Measurements from ENCODE around the gene FRMD4B.

DNA sequence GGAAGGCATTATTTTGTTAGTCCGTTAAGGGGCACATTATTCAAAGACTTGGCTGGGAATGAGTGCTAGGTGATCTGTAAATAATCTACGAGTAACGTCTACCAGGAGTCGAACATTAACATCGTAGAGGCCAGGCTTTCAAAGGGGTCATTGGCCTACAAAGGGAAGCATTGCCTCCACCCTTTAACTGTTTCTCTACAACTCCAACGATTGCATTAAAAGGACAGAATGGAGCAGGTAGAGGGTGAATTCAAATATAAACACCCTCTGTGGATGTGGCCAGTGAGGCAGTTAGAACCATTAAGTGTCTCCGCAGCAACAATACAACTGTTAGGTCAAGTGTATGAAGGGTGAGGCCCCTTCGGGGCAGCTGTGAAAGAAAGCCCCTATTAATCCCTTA, 137.5 kb downstream of the FRMD4B start:
- TF ChIP-seq, protein P1, sequence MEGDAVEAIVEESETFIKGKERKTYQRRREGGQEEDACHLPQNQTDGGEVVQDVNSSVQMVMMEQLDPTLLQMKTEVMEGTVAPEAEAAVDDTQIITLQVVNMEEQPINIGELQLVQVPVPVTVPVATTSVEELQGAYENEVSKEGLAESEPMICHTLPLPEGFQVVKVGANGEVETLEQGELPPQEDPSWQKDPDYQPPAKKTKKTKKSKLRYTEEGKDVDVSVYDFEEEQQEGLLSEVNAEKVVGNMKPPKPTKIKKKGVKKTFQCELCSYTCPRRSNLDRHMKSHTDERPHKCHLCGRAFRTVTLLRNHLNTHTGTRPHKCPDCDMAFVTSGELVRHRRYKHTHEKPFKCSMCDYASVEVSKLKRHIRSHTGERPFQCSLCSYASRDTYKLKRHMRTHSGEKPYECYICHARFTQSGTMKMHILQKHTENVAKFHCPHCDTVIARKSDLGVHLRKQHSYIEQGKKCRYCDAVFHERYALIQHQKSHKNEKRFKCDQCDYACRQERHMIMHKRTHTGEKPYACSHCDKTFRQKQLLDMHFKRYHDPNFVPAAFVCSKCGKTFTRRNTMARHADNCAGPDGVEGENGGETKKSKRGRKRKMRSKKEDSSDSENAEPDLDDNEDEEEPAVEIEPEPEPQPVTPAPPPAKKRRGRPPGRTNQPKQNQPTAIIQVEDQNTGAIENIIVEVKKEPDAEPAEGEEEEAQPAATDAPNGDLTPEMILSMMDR (IDR thresholded peaks at IDR 0.05) = no peak
- no peak for TF ChIP-seq POLR2A (IDR thresholded peaks at IDR 0.05)
